Naive B cell (primary cell): ENCODE measurements around the gene ZXDA. TPM values are rescaled to one million over a fixed set of nuclear protein-coding genes. Genes with fewer than 3 reads are reported as not detected.

Experiments used
- ATAC-seq, 2 donors: fragments of 150-1000 bp; cut with Tn5 transposase; 2 replicates each; pipeline ENCODE4 v1.10.0; 2021; ENCODE audit warnings: low read depth in 2 of 2, mild to moderate bottlenecking in 2 of 2, moderate library complexity in 2 of 2
- DNase-seq: peaks from one replicate; pipeline ENCODE4 v3.0.0; 2022
- H3K27ac Mint-ChIP-seq, 6 donors: one replicate each; pipeline ENCODE4 v1.8.0; 2020 to 2022; ENCODE audit warnings: mild to moderate bottlenecking in 6 of 6, mixed read lengths in 6 of 6, moderate library complexity in 5 of 6, inconsistent platforms in 2 of 6
- H3K27me3 Mint-ChIP-seq, 3 donors: one replicate each; pipeline ENCODE4 v1.8.0; 2021 to 2022; ENCODE audit warnings: mixed read lengths in 3 of 3, mild to moderate bottlenecking in 1 of 3
- H3K36me3 Mint-ChIP-seq, 2 donors: one replicate each; pipeline ENCODE4 v1.8.0; 2020 to 2022; ENCODE audit warnings: mixed read lengths in 2 of 2, inconsistent platforms in 1 of 2, mild to moderate bottlenecking in 1 of 2
- H3K4me1 Mint-ChIP-seq, 3 donors: one replicate each; pipeline ENCODE4 v1.8.0; 2020 to 2022; ENCODE audit warnings: mixed read lengths in 3 of 3, inconsistent platforms in 1 of 3, mild to moderate bottlenecking in 1 of 3, moderate library complexity in 1 of 3
- H3K4me3 Mint-ChIP-seq, 8 donors: one replicate each; pipeline ENCODE4 v1.8.0; 2020 to 2022; ENCODE audit warnings: mild to moderate bottlenecking in 8 of 8, mixed read lengths in 8 of 8, moderate library complexity in 8 of 8, inconsistent platforms in 2 of 8
- H3K9me3 Mint-ChIP-seq, 7 donors: one replicate each; pipeline ENCODE4 v1.8.0; 2020 to 2022; ENCODE audit warnings: mixed read lengths in 7 of 7, mild to moderate bottlenecking in 5 of 7, inconsistent platforms in 2 of 7, moderate library complexity in 1 of 7
- polyA plus RNA-seq, 6 donors: library from polyadenylated mRNA; unstranded; fragments of 300-500 nt; fragmentation: Illumina TruSeq; gene quantifications; one replicate each; pipeline ENCODE4 v1.2.3, GENCODE V29; 2021; ENCODE audit warnings: low read depth in 6 of 6

ZXDA gene
- polyA plus RNA-seq, 6 donors from 2014 or later = 0.10 to 8.9 (median 6.3) TPM

DNA sequence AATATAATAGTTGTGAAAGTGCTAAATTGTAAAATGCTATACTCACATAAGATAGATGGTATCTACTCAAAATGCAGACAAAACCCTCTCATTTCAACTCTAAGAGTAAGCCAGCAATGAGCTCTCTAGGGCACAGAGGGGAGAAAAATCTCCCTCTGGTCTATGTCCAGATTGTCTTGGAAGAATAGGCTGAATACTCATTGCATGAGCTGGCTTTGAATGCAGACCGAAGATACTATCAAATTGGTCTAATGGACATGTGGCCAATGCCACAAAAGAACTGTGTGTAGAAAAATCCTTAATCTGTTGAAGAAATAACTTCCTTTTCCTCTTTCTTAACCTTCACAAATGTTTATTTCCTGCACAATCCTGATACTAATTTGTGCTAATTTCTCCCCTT lies 3.5 kb downstream of the ZXDA start:
- H3K27me3 Mint-ChIP-seq = no peaks in the 10 kb centered on the region
- peaks cover 4 to 37% (median 18%) of the 10 kb centered on the region in 3 donors for H3K4me1 Mint-ChIP-seq
- H3K27ac Mint-ChIP-seq = peak overlapping the region in 3 of 6 donors; percentile 29 to 56 (median 37)
- ATAC-seq (no peak), DNase-seq (no peak)
- no peaks in the 10 kb centered on the region for H3K36me3 Mint-ChIP-seq
- no peaks in the 10 kb centered on the region for H3K9me3 Mint-ChIP-seq
- H3K4me3 Mint-ChIP-seq = peak overlapping the region in 5 of 8 donors; percentile 6 to 80 (median 22)

DNA sequence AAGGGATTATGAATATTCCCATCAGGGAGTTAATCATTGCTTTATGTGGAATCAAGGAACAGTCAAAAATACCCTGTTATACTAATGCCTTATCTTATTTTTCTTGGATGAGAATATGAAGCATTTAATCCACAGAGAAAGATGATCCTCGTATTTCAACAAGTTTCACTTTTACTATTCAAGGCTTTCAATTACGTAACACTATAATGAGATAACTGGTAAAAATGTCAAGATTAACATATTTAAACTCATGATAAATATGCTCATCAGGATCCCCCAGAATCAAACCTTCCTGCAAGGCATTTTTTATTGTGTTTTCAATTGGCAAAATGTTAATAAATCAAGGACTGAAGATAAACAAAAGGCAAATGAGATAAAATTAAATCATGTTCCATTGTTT lies 5.1 kb downstream of the ZXDA start:
- ATAC-seq (no peak), DNase-seq (no peak)
- H3K27me3 Mint-ChIP-seq = no peaks in the 10 kb centered on the region
- peak overlapping the region in 6 of 8 donors; percentile 8 to 53 (median 38) for H3K4me3 Mint-ChIP-seq
- no peaks in the 10 kb centered on the region for H3K9me3 Mint-ChIP-seq
- H3K36me3 Mint-ChIP-seq = no peaks in the 10 kb centered on the region
- peaks cover 4 to 25% (median 18%) of the 10 kb centered on the region in 3 donors for H3K4me1 Mint-ChIP-seq
- H3K27ac Mint-ChIP-seq = peak overlapping the region in 2 of 6 donors; percentile 45 to 90

GRCh38 chrX:57904176-57904880 lies 5.9 kb downstream of the ZXDA start:
- H3K4me3 Mint-ChIP-seq = no peak overlapping the region
- H3K27ac Mint-ChIP-seq = peak overlapping the region in 2 of 6 donors; percentile 27 to 53
- H3K27me3 Mint-ChIP-seq = no peaks in the 10 kb centered on the region
- no peak for ATAC-seq
- no peaks in the 10 kb centered on the region for H3K36me3 Mint-ChIP-seq
- no peaks in the 10 kb centered on the region for H3K9me3 Mint-ChIP-seq
- peaks cover 4 to 25% (median 18%) of the 10 kb centered on the region in 3 donors for H3K4me1 Mint-ChIP-seq
- DNase-seq = no peak

DNA sequence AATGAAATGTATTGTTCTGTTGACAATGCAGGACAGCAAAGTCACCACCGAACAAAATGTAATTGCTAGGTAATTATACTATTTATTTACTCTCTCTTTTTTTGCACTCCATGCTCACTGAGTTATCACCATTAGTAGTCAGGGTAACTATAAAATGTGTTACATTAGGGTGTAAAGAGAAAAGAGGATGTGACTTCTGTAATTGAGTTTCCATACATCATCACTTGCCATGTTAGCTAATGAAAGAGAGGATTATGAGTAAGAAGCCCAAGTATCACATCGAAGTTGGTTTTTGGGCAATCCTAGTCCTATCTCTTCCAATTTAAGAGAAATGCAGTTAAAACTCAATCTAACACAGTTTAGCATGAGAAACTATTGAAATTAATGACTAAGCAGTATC lies 7.6 kb downstream of the ZXDA start:
- Mint-ChIP-seq H3K9me3 (peaks cover 0 to under 1% (median 0%) of the 10 kb centered on the region in 7 donors), H3K4me1 (peaks cover 4 to 18% (median 17%) of the 10 kb centered on the region in 3 donors), H3K27ac (peak overlapping the region in 2 of 6 donors; percentile 35 to 74), H3K27me3 (no peaks in the 10 kb centered on the region), H3K4me3 (no peak overlapping the region), H3K36me3 (no peaks in the 10 kb centered on the region)
- DNase-seq (no peak), ATAC-seq (peak; percentile 63)

- Mint-ChIP-seq H3K27me3 (no peaks in the 10 kb centered on the region), H3K27ac (no peak overlapping the region), H3K36me3 (no peaks in the 10 kb centered on the region), H3K9me3 (peaks cover 0 to 6% (median 0%) of the 10 kb centered on the region in 7 donors), H3K4me1 (peaks cover 4 to 12% (median 9%) of the 10 kb centered on the region in 3 donors), H3K4me3 (no peak overlapping the region)
- no peak for ATAC-seq
- DNase-seq = no peak
Measured at GRCh38 chrX:57901466-57901865, 8.8 kb downstream of the ZXDA start.

DNA sequence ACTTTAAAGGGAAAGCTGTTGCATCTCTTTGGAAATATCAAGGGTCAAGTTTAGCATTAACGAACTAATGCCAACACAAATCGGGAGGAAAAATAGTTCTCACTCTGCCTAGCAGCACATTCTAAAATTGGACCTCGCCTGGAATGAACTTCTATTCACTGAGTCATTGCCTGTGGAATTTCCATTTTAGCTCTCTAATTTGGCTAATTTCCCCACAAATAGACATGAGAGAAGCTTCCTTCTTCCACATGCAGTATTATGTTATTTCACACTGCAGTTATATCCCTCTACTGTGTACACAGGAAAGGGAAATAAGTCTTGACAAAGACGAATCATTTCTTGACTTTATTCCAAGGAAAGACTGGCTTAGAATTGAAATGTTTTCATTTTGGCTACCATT lies 9.3 kb downstream of the ZXDA start:
- no peak for ATAC-seq
- H3K4me3 Mint-ChIP-seq = no peak overlapping the region
- no peak for DNase-seq

GRCh38 chrX:57899906-57900305 lies 10.4 kb downstream of the ZXDA start:
- H3K27me3 Mint-ChIP-seq = no peaks in the 10 kb centered on the region
- peaks cover 0 to 14% (median 4%) of the 10 kb centered on the region in 3 donors for H3K4me1 Mint-ChIP-seq
- H3K36me3 Mint-ChIP-seq = no peaks in the 10 kb centered on the region
- no peak overlapping the region for H3K4me3 Mint-ChIP-seq
- H3K9me3 Mint-ChIP-seq = peaks cover 0 to 12% (median 2%) of the 10 kb centered on the region in 7 donors
- DNase-seq (no peak), ATAC-seq (no peak)
- no peak overlapping the region for H3K27ac Mint-ChIP-seq

More for the DNA sequence above, 9.3 kb downstream of the ZXDA start:
- Mint-ChIP-seq H3K27me3 (no peaks in the 10 kb centered on the region), H3K36me3 (no peaks in the 10 kb centered on the region), H3K9me3 (peaks cover 0 to 9% (median 0%) of the 10 kb centered on the region in 7 donors), H3K4me1 (peaks cover 0 to 7% (median 5%) of the 10 kb centered on the region in 3 donors), H3K27ac (no peak overlapping the region)

DNA sequence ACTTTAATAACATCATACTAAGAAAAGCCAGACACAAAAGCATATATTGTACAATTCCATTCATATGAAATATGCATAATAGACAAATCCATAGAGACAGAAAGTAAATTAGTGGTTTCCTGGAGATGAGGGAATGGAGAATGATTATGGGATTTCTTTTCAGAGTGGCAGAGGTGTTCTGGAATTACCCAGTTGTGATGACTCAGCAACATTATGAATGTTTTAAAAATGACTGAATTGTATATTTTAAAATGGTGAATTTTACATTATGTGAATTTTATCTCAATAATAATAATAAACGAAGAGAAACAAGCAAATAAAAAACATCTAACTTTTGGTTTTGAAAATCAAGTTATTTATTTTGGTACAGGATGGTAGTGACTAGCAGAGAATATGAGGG lies 11.2 kb downstream of the ZXDA start:
- H3K4me1 Mint-ChIP-seq = peaks cover 7 to 22% (median 8%) of the 10 kb centered on the region in 3 donors
- no peak overlapping the region for H3K27ac Mint-ChIP-seq
- no peaks in the 10 kb centered on the region for H3K27me3 Mint-ChIP-seq
- H3K9me3 Mint-ChIP-seq = peaks cover 0 to 12% (median 2%) of the 10 kb centered on the region in 7 donors
- H3K36me3 Mint-ChIP-seq = no peaks in the 10 kb centered on the region
- DNase-seq (no peak), ATAC-seq (no peak)
- no peak overlapping the region for H3K4me3 Mint-ChIP-seq

DNA sequence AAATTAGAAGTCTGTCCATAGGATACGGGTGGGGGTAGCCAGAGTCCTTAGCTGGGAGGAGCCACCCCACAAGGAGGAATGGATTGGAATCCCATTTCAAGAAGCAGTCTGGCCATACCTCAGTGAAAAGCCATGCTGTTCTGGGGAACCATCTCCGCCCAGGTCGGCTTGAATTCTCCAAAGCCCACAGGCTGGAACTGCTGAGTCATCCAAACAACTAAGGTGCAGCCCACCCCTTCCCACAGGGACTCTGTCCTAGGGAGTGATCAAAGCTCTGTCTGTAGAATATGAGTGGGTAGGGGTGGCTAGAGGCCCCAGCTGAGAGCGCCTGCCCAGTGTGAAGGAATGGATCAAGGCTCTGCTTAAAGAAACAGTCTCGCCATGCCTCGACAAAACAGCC lies 38.8 kb downstream of the ZXDA start:
- H3K27me3 Mint-ChIP-seq = no peaks in the 10 kb centered on the region
- DNase-seq (no peak), ATAC-seq (no peak)
- peaks cover 5 to 68% (median 35%) of the 10 kb centered on the region in 7 donors for H3K9me3 Mint-ChIP-seq
- H3K36me3 Mint-ChIP-seq = peaks cover 0 to 15% of the 10 kb centered on the region in 2 donors
- no peaks in the 10 kb centered on the region for H3K4me1 Mint-ChIP-seq
- H3K4me3 Mint-ChIP-seq = no peak overlapping the region
- no peak overlapping the region for H3K27ac Mint-ChIP-seq

Other genes starting within 250 kb of the ZXDA start
- under 1 TPM in 1 of 6 donors, not detected in 5; 0.08 TPM for gene NLRP2B, start 230.2 kb downstream of the ZXDA start, polyA plus RNA-seq